Tibial nerve (tissue), 4 donors: ENCODE data around the gene NAA40. TPM values are rescaled to one million over a fixed set of nuclear protein-coding genes. Genes with fewer than 3 reads are reported as not detected.

Experiments used
- DNase-seq, 2 donors: peaks; one replicate each; pipeline ENCODE4 v3.0.0-alpha.2; 2019; ENCODE audit warnings: low spot score in 2 of 2
- H3K27ac ChIP-seq, 4 donors: fragments of 200-600 bp; sonication (generic) in 3 of 4; one replicate each; pipeline ENCODE4 v1.5.1; 2017 to 2019; ENCODE audit warnings: mild to moderate bottlenecking in 1 of 4
- H3K27me3 ChIP-seq, 2 donors: fragments of 200-600 bp; sonication (generic) in 1 of 2; one replicate each; pipeline versions ENCODE4 v1.5.1 to v1.6.0; 2017 to 2019
- H3K36me3 ChIP-seq, 3 donors: fragments of 200-600 bp; sonication (generic); one replicate each; pipeline ENCODE4 v1.5.1; 2018 to 2019
- H3K4me1 ChIP-seq, 4 donors: fragments of 200-600 bp; sonication (generic) in 3 of 4; one replicate each; pipeline ENCODE4 v1.5.1; 2017 to 2019
- H3K4me3 ChIP-seq, 4 donors: fragments of 200-600 bp; sonication (generic) in 3 of 4; one replicate each; pipeline ENCODE4 v1.5.1; 2017 to 2019; ENCODE audit warnings: mild to moderate bottlenecking in 1 of 4, moderate library complexity in 1 of 4
- H3K9me3 ChIP-seq, 4 donors: fragments of 200-600 bp; sonication (generic) in 3 of 4; one replicate each; pipeline ENCODE4 v1.5.1; 2017 to 2019
- EP300 ChIP-seq, 2 donors: sonication (generic); formaldehyde crosslinking; IDR thresholded peaks; one replicate each; pipeline ENCODE4 v1.6.1; 2017; ENCODE audit warnings: antibody characterized with exemption in 2 of 2, mild to moderate bottlenecking in 1 of 2
- POLR2A ChIP-seq, 2 donors: fragments of 450-650 bp; IDR thresholded peaks; one replicate each; pipeline ENCODE4 v1.6.1; 2017; ENCODE audit warnings: antibody characterized with exemption in 2 of 2, mild to moderate bottlenecking in 2 of 2, moderate library complexity in 2 of 2
- WGBS, 2 donors: methylation state at CpG; one replicate each; pipeline ENCODE4 v1.1.5; 2018; 5-methylcytosine and 5-hydroxymethylcytosine counted together
- total RNA-seq, 4 donors: library from RNA; depleted of rRNA; stranded (reverse); fragments of >200 nt; gene quantifications; one replicate each; pipeline ENCODE4 v1.1.0, GENCODE V29; 2016
- TF ChIP-seq, protein P1 (sequence below), 5 experiments: fragments of 200-600 bp in 3 of 5; fragments of 450-650 bp in 2 of 5; sonication (generic) in 3 of 5; IDR thresholded peaks; one replicate each; pipeline ENCODE4 v1.5.1; 2016 to 2019; ENCODE audit warnings: antibody characterized with exemption in 5 of 5, mild to moderate bottlenecking in 3 of 5, moderate library complexity in 2 of 5

The NAA40 gene
- total RNA-seq, 4 donors from 2014 or later: 4.9 to 13.5 (median 5.6) TPM

- Histone ChIP-seq H3K4me3 (no peak overlapping the region), H3K27ac (no peak overlapping the region), H3K9me3 (no peaks in the 10 kb centered on the region), H3K27me3 (no peaks in the 10 kb centered on the region), H3K4me1 (no peaks in the 10 kb centered on the region), H3K36me3 (no peaks in the 10 kb centered on the region)
- no peak for DNase-seq
- TF ChIP-seq POLR2A (IDR thresholded peaks at IDR 0.05) (no peak), EP300 (IDR thresholded peaks at IDR 0.05) (no peak)
- TF ChIP-seq, protein P1, sequence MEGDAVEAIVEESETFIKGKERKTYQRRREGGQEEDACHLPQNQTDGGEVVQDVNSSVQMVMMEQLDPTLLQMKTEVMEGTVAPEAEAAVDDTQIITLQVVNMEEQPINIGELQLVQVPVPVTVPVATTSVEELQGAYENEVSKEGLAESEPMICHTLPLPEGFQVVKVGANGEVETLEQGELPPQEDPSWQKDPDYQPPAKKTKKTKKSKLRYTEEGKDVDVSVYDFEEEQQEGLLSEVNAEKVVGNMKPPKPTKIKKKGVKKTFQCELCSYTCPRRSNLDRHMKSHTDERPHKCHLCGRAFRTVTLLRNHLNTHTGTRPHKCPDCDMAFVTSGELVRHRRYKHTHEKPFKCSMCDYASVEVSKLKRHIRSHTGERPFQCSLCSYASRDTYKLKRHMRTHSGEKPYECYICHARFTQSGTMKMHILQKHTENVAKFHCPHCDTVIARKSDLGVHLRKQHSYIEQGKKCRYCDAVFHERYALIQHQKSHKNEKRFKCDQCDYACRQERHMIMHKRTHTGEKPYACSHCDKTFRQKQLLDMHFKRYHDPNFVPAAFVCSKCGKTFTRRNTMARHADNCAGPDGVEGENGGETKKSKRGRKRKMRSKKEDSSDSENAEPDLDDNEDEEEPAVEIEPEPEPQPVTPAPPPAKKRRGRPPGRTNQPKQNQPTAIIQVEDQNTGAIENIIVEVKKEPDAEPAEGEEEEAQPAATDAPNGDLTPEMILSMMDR (IDR thresholded peaks at IDR 0.05): no peak
- 46 to 64% methylated on average over 6 of the region's 6 CpGs for WGBS, 2 donors
These were observed 7.8 kb upstream of the NAA40 start for GRCh38 chr11:63931045-63931444.

DNA sequence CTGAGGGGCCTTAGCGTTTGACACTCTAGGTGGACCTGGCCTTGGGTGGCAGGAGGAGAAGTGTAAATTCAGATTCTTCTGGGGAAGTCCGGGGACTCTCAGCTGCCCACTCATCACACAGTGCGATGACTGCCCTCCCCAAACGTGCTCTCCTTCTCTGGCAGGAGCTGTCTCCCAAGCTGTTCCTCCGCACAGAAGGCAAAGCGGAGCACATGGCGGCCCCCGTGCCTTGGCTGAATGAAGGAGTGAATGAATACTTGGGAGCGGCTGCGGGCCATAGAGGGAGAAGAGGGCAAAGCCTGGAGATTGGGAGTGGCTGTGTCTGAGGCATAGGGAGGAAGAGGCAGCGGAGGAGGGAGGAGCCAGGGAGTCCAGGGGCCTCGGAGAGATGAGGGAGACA lies 6.9 kb upstream of the NAA40 start:
- WGBS, 2 donors: 66 to 76% methylated on average over 12 of the region's 12 CpGs
- no peaks in the 10 kb centered on the region for H3K4me1 ChIP-seq
- H3K27ac ChIP-seq: no peak overlapping the region
- DNase-seq: no peak
- H3K4me3 ChIP-seq: no peak overlapping the region
- H3K27me3 ChIP-seq: no peaks in the 10 kb centered on the region
- H3K9me3 ChIP-seq: no peaks in the 10 kb centered on the region
- TF ChIP-seq, protein P1 (IDR thresholded peaks at IDR 0.05): no peak
- TF ChIP-seq POLR2A (IDR thresholded peaks at IDR 0.05) (no peak), EP300 (IDR thresholded peaks at IDR 0.05) (no peak)
- no peaks in the 10 kb centered on the region for H3K36me3 ChIP-seq

DNA sequence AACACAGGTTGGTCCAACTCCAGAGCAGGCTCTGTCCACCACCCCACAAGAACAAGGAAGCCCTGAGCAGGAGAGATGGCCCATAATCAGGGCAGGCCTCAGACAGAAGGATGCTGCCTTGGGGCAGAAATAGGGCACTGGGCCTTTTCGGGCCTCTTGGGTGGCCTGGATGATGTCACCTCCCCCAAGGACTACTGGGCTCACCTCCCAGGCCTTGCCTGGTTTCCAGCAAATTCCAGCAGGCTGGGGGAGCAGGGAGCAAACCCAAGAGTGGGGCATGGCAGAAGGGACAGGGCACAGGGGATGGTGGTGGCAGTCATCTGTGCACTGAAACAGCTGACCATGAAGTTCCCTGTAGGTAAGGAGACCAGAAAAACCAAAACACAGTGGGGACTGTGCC lies 5.3 kb upstream of the NAA40 start:
- H3K36me3 ChIP-seq: no peaks in the 10 kb centered on the region
- no peaks in the 10 kb centered on the region for H3K9me3 ChIP-seq
- H3K4me3 ChIP-seq: no peak overlapping the region
- 73 to 75% methylated on average over 1 of the region's 1 CpG for WGBS, 2 donors
- no peak overlapping the region for H3K27ac ChIP-seq
- no peak for TF ChIP-seq EP300 (IDR thresholded peaks at IDR 0.05)
- no peak for TF ChIP-seq POLR2A (IDR thresholded peaks at IDR 0.05)
- TF ChIP-seq, protein P1 (IDR thresholded peaks at IDR 0.05): no peak
- no peak for DNase-seq
- peaks cover 0 to 6% (median 0%) of the 10 kb centered on the region in 4 donors for H3K4me1 ChIP-seq
- no peaks in the 10 kb centered on the region for H3K27me3 ChIP-seq

DNA sequence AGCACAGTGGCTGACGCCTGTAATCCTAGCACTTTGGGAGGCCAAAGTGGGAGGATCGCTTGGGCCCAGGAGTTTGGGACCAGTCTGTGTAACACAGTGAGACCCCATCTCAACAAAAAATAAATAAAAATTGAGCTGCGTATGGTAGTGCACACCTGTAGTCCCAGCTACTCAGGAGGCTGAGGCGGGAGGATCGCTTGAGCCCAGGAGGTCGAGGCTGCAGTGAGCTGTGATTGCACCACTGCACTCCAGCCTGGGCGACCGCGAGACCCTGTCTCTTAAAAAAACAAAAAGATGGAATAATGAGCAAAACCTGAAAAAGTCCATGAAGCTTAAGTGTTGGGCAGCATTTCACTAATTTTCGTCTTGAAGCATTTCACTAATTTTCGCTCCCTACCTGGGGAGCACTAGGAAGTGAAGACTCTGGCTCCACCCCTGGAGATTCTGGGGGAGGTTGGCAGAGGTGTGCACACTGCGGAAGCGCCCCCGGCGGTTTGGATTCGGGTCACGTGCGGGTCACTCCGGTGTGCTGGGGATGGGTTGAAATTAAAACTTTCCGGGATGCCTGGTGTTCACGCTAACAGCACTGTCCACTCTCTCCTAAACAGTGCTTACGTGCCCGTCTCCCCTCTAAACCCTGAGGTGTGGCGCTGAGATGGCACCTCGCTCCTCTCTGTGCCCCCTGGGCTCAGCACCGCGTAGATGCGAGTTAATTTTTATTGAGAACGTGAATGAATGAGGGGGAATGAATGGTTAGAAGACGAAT lies 906 bp upstream of the NAA40 start:
- H3K27me3 ChIP-seq: no peaks in the 10 kb centered on the region
- peak overlapping the region in 3 of 4 donors; percentile 68 to 74 (median 68) for H3K27ac ChIP-seq
- no peak for TF ChIP-seq POLR2A (IDR thresholded peaks at IDR 0.05)
- TF ChIP-seq EP300 (IDR thresholded peaks at IDR 0.05): no peak
- TF ChIP-seq, protein P1 (IDR thresholded peaks at IDR 0.05): no peak
- DNase-seq: no peak
- WGBS, 2 donors: 30 to 31% methylated on average over 30 of the region's 30 CpGs
- peaks cover 0 to 22% (median 5%) of the 10 kb centered on the region in 4 donors for H3K4me1 ChIP-seq
- H3K4me3 ChIP-seq: peak overlapping the region; percentile 43 to 70 (median 64)
- no peaks in the 10 kb centered on the region for H3K36me3 ChIP-seq
- H3K9me3 ChIP-seq: no peaks in the 10 kb centered on the region

DNA sequence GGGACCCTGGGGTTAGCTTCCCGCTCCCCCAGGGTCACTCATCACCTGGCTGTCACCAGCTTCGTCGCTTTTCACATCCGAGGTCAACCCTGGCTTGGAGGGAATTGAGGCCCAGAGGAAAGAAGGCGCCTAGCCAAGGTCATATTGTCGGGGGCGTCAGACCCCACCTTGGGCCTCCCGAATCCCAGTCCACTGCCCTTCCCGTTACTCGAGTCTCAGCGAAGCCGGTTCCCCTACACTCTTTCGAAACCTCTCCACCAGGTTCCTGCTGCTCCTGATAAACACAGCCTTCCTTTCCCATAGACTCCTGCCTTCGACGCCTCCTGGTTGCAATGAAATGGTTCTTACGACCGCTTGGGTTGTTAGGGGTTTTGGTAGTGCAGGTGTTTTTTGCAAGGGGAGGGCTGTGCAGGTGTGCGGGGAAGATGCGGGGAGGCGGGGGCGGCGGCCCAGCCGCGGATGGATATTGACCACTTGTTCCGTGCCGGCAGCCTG lies 642 bp downstream of the NAA40 start:
- Histone ChIP-seq H3K9me3 (no peaks in the 10 kb centered on the region), H3K4me1 (peaks cover 0 to 22% (median 5%) of the 10 kb centered on the region in 4 donors), H3K27me3 (no peaks in the 10 kb centered on the region), H3K4me3 (peak overlapping the region; percentile 43 to 70 (median 64)), H3K27ac (peak overlapping the region; percentile 38 to 74 (median 68)), H3K36me3 (no peaks in the 10 kb centered on the region)
- TF ChIP-seq, protein P1 (IDR thresholded peaks at IDR 0.05): no peak
- TF ChIP-seq EP300 (IDR thresholded peaks at IDR 0.05) (no peak), POLR2A (IDR thresholded peaks at IDR 0.05) (no peak)
- DNase-seq: no peak
- 7 to 8% methylated on average over 19 to 26 of the region's 26 CpGs for WGBS, 2 donors
